Left ventricle myocardium inferior (tissue), 1 donor: Measurements from ENCODE around the gene IFNG. TPM values are rescaled to one million over a fixed set of nuclear protein-coding genes. Genes with fewer than 3 reads are reported as not detected.

Experiments
- DNase-seq: peaks from one replicate; pipeline ENCODE4 v3.0.0-alpha.2; 2020
- H3K27ac ChIP-seq: fragments of 200-600 bp; replicated peaks from 2 replicates; pipeline ENCODE4 v1.8.0; 2021
- H3K27me3 ChIP-seq: fragments of 200-600 bp; 2 replicates; pipeline ENCODE4 v1.8.0; 2021; ENCODE audit warnings: low read depth
- H3K36me3 ChIP-seq: fragments of 200-600 bp; 2 replicates; pipeline ENCODE4 v1.8.0; 2021
- H3K4me1 ChIP-seq: fragments of 200-600 bp; 2 replicates; pipeline ENCODE4 v1.8.0; 2021
- H3K4me3 ChIP-seq: fragments of 200-600 bp; 2 replicates; pipeline ENCODE4 v1.8.0; 2021; ENCODE audit warnings: mild to moderate bottlenecking, moderate library complexity
- H3K9me3 ChIP-seq: fragments of 200-600 bp; replicated peaks from 2 replicates; pipeline ENCODE4 v1.8.0; 2021
- intact Hi-C: fragments of 100-400 bp; cut with micrococcal nuclease; formaldehyde crosslinking; loops from one replicate; pipeline ENCODE4 v1.11.0; 2022
- total RNA-seq: library from RNA; stranded (reverse); fragmentation: NEBNext Ultra II Directional; extraction: Animal tissue kit (Norgen Biotek cat#: 25700); gene quantifications from one replicate; pipeline ENCODE4 v1.2.1, GENCODE V29; 2021
- TF ChIP-seq, protein P1 (sequence below): fragments of 200-600 bp; IDR thresholded peaks from 2 replicates; pipeline ENCODE4 v1.8.0; 2021; ENCODE audit warnings: antibody characterized with exemption, mild to moderate bottlenecking, borderline replicate concordance
- donor health status: DM: no; HTN: yes; CAD: no; lungs with severe emphysema.

Gene IFNG
- total RNA-seq, 1 donor from 2014 or later, result not detected

DNA sequence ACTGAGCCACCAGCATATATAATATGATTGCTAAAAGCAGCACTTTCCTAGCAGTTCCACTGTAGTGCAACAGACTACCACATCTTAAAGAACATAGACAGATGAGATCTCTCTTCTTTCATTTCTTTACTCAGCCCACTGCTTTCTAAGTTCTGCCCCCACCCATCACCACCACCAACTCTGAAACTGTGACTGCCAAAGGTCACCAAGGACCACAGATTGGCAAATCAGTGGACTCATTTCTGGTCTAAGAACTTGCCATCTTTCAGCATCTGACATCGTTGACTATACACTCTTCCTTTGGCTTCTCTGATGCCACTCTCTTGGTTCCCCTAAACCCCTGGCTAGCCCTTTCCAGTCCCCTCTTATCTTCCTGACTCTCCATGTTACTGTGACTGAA, 38.4 kb downstream of the IFNG start:
- Histone ChIP-seq H3K4me3 (no peak overlapping the region), H3K4me1 (no peaks in the 10 kb centered on the region), H3K27me3 (no peaks in the 10 kb centered on the region), H3K27ac (no peak overlapping the region), H3K36me3 (no peaks in the 10 kb centered on the region), H3K9me3 (no peaks in the 10 kb centered on the region)
- TF ChIP-seq, protein P1, sequence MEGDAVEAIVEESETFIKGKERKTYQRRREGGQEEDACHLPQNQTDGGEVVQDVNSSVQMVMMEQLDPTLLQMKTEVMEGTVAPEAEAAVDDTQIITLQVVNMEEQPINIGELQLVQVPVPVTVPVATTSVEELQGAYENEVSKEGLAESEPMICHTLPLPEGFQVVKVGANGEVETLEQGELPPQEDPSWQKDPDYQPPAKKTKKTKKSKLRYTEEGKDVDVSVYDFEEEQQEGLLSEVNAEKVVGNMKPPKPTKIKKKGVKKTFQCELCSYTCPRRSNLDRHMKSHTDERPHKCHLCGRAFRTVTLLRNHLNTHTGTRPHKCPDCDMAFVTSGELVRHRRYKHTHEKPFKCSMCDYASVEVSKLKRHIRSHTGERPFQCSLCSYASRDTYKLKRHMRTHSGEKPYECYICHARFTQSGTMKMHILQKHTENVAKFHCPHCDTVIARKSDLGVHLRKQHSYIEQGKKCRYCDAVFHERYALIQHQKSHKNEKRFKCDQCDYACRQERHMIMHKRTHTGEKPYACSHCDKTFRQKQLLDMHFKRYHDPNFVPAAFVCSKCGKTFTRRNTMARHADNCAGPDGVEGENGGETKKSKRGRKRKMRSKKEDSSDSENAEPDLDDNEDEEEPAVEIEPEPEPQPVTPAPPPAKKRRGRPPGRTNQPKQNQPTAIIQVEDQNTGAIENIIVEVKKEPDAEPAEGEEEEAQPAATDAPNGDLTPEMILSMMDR, result no peak
- intact Hi-C loops, result no loop called here
- no peak for DNase-seq

DNA sequence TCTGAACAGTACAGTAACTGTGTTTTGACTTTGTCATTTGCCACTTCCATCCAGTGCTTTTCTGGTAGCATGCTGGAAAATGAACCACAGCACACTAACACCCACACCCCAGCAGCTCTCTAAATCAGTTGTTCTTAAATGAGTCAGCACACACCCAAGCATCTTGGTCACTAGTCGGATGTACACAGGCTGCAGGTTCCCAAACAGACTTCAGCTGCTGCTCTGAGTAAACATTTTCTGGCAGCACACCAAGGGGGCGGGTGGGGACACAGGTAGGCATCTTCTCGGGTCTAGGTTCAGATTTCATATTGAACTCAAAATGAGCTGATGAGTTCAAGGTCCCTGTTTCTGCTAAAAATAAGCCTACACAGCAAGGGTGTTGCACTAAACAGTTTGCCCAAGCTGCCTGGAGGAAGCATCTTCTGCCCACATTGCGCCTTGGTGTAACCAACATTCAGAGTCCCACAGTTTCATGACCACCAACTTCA, 39.8 kb downstream of the IFNG start:
- H3K27ac ChIP-seq, result no peak overlapping the region
- intact Hi-C loops, result no loop called here
- TF ChIP-seq, protein P1, result no peak

DNA sequence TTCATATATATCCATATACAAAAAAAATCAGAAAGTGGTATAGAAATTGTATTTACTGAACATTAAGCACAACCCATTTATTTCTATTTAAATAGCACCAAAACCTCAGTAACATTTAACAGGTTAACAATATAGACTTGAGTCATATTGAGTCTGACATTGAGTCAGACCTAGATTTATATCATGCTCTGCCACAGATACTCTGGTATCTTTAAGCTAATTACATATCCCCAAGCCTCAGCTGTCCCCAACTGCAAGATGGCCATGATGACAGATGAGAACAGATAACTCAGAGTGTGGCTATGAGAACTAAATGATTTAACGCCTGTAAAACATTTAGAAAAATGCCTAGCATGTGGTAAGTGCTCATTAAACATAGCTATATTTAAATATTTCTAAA, 40.3 kb downstream of the IFNG start:
- Histone ChIP-seq H3K36me3 (no peaks in the 10 kb centered on the region), H3K4me3 (no peak overlapping the region), H3K27me3 (no peaks in the 10 kb centered on the region), H3K4me1 (no peaks in the 10 kb centered on the region), H3K27ac (no peak overlapping the region), H3K9me3 (no peaks in the 10 kb centered on the region)
- TF ChIP-seq, protein P1, result no peak
- no peak for DNase-seq
- intact Hi-C loops, result no loop called here

More for the DNA sequence above, 39.8 kb downstream of the IFNG start:
- Histone ChIP-seq H3K36me3 (no peaks in the 10 kb centered on the region), H3K27me3 (no peaks in the 10 kb centered on the region), H3K4me3 (no peak overlapping the region), H3K4me1 (no peaks in the 10 kb centered on the region), H3K9me3 (no peaks in the 10 kb centered on the region)
- DNase-seq, result no peak

DNA sequence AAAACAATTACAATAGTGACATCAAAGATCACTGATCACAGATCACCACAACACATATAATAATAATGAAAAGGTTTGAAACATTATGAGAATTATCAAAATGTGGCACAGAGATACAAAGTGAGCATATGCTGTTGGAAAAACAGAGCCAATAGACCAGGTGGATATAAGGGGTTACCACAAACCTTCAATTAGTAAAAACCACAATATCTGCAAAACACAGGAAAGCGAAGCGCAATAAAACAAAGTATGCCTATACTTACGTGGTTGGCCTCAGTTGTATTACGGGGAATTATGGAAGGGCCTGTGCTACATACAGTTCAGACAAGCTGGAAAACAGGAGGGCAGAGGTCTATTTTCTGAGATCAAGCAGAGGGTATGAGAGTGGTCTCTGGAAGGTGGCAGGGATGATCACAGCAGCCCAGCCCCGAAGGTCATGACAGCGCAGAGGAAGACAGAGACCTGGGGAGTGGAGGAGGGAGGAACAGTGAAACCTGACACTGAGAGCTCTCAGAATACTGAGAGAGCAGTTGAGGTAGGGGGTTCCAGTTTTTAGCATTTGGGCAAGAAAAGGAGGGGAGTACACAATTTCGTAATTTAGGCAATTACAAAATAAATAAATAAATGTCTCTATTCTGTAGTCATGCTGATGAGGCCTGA, 41.3 kb downstream of the IFNG start:
- Histone ChIP-seq H3K27me3 (no peaks in the 10 kb centered on the region), H3K27ac (no peak overlapping the region), H3K36me3 (no peaks in the 10 kb centered on the region), H3K4me3 (no peak overlapping the region), H3K9me3 (no peaks in the 10 kb centered on the region), H3K4me1 (no peaks in the 10 kb centered on the region)
- TF ChIP-seq, protein P1, result no peak
- intact Hi-C loops, result no loop called here
- no peak for DNase-seq

DNA sequence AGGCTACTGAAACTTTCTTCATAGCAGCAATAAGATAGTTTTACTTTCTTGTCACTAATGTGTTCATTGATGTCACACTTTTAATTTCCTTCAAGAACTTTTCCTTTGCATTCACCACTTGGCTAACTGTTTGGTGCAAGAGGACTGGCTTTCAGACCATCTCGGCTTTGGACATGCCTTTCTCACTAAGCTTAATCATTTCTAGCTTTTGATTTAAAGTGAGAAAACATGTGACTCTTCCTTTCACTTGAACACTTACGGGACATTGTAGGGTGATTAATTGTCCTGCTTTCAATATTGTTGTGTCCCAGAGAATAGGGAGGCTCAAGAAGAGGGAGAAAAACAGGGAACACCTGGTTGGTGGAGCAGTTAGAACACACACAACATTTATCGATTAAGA, 41.9 kb downstream of the IFNG start:
- Histone ChIP-seq H3K36me3 (no peaks in the 10 kb centered on the region), H3K27me3 (no peaks in the 10 kb centered on the region), H3K4me3 (no peak overlapping the region), H3K9me3 (no peaks in the 10 kb centered on the region), H3K27ac (no peak overlapping the region), H3K4me1 (no peaks in the 10 kb centered on the region)
- no peak for DNase-seq
- intact Hi-C loops, result no loop called here
- TF ChIP-seq, protein P1, result no peak
